ENCODE measurements around the gene SPAG4.

Gene SPAG4

DNA sequence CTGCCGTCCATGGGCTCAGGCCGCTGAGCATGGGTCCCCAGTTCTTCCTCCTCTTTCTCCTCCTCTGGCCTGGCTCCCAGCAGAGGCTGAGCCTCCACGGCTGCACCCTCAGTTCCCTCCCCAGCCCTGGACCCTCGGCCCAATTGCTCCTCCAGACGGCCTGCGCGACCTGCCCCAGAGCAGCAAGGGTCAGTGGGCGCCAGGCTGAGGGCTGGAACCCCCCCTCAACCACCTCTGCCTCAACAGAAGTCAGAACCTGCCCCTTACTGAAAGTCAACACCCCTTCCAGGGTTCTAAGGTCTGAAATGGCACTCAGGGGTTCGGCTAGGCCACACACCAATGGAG is 15.9 kb upstream of the SPAG4 start:
- no peak for DNase-seq

DNA sequence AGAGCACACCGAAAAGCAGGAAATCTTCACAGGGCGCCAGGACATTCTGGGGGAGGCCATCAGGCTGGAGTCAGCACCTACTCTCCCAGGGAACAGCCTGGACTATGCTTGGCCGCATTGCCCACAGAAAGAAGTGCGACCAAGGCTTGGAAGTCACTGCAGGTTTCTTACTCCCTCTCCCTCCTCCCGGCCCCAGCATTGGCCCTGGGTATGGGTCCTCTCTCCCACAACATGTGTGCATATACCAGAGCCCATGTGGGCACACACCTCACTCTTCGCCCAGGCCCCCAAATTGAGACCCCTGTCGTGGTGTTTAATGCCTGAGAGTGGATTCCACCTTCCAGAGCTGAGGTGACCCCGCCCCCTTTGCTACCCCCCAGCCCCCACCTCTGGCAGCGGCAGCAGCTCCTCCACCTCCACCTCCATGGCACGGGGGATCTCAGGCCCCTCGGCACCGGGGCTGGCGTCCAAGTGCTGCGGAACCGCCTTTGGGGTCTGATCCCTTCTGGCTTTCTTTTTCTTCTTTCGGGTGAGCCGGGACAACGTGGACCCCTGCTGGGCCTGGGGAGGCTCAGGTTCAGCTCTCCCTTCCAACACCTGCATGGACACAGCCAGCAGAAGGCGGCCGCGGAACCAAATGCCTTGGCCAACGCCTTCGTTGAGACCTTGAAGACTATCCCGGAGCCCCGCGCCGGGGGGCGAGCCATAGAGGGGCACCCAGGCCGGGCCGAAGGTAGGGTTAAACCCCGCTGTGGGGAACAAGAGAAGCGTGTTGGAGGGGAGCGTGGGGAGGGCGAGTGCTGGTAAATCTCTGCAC is 15.2 kb upstream of the SPAG4 start:
- no peak for DNase-seq

DNA sequence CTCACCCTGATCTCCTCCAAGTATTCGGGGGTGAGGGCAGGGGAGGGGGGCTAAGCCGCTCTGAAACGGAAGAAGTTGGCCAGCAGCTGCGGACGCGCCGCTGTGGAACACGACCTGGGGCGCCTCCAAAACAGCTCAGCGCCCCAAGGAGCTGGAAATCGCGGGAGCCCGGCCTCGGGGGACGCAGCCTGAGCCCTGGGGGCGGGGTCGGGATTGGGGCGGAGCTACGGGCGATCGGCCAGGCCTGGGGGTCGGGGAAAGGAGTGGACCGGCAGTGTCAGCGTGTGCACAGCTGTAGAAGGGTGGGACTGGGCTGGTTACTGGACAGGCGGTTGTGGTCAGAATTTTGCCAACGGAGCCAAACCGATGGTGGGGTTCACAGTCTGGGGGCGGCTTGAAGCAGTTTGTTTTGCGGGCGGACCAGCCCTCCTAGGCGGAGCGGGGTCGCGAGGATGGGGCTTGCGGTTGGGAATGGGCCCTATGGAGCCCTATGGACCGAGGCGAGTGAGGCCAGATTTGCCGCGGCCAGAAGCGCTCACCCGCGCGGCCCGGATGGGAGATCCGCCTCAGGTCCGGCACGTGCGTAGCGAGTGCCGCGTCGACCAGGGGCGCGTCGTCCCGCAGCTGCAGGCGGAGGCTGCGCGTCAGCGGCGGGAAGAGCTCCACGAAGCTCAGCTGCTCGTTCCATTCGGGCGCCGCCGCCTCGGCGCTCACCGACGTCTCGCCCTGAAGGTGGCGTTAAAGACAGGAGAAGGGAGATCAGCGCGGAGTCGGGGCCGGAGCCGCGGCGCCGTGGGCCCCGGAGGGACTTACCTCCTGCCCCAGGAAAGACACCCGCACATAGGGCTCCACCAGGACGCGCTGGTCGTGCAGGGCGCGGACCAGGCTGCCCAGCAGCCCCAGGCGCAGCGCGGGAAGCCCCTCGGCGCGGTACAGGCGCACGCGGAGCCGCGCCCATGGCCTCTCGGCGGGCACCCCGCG is 14.3 kb upstream of the SPAG4 start:
- DNase-seq = peak in 33 of 56 donors; percentile 5 to 70 (median 29)

DNA sequence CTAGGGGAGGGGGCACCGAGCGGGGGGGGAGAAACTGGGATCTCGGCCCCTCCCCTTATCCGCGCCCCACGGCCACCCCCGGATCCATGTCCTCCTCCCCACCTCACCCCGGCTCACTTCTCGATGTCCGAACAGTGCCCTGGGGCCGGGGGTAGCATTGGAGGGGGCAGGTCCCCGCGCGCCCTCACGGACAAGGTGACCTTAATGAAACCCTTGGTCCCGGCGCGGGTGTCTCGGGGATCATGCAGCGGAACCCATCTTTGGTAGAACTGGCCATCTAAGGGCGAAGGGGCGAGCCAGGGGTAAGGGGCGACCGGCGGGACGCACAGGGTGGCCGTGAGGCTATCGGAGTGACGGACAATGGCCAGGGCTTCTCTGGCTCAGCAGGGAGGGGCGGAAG is 13.6 kb upstream of the SPAG4 start:
- no peak for DNase-seq

DNA sequence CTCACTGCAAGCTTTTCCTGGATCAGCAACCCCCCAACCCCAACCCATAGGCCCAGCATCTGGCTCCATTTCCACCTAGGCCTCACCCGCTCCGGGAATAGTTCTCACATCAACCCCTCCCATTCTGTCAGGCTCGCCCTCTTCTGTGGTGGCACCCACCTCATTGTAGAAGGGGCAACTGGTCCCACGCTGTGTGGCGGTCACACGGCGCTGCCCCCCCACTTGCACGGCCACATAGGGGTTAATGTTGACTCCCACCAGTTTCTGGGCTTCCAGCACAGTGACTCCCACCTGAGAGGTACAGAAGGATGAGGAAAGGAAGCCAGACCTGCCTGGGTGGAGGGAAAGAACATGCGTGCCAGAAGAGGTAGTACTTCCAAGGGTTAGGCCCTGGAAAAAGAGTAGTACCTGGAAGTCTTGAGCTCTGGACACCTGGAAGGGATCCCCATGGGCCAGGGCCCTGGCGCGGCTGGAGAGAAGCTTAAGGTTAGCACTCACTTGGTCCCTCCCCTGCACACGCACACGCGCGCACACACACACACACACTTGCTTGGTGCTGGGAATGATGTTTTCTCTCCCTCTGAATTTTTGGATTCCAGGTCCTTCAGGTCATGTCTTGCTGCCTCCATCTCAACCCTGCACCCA is 12.7 kb upstream of the SPAG4 start:
- DNase-seq = no peak

DNA sequence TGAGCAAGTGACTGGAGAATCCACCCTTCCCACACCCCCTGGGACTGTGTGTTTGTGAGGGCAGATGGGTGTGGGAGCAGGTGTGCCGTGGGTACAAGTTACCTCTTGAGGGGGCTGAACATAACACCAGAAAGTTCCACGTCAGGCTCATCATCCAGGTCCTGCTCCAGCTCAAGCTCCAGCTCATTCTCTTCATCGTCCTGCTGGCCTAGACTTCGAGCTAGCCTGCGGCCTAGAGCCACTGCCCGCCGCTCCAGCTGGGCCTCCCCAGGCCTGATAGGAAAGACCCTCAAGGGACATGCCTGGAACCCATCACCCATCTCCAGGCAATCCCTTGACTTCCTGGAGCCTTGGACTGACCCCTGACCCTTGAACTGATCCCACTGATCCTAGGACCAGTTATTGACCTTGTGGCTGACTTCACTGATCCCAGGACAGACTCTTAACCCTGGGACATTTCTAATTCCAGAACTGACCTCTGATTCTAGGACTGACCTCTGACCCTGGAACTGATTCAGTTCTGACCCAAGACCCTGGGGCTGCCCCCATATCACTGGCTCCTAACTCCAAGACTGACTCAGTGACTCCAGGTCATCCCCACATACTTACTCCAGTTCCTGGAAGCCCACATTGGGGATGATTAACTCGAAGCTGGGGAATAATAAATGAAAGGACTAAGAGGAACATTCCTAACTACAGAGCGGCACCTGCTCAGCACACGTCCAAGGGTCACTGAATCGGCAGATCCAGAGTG is 11.8 kb upstream of the SPAG4 start:
- DNase-seq = no peak

DNA sequence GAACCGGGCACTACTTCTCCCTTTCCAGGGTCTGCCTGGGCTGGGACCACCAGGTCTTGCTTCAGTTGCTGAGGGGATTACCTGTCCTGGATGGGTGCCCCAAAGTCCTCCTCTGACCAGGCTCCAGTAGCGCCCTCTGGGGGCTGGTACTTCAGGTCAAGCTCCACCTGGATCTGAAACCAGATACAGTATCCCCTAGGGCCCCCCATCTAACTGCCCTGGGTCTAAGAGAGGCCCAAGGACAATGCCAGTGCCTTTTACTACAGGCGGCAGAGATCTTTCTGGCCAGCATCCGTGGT is 11.2 kb upstream of the SPAG4 start:
- DNase-seq = no peak

DNA sequence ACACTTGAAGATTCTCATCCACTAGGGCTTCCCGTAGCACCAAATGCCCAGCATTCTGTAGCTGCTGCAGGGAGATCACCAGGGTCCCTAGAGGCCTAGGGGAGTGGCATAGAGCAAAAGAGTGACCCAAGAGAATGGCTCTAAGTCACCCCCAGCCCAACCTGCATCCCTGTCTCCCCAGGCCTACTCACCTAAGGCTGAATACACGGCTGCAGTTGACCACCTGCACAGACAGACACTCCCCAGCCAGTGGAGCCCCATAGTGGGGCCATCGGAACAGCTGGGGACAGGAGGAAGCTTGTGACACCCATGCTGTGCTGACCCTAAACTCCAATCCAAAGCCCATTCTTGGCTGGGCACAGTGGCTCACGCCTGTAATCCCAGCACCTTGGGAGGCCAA is 9.5 kb upstream of the SPAG4 start:
- DNase-seq = no peak

DNA sequence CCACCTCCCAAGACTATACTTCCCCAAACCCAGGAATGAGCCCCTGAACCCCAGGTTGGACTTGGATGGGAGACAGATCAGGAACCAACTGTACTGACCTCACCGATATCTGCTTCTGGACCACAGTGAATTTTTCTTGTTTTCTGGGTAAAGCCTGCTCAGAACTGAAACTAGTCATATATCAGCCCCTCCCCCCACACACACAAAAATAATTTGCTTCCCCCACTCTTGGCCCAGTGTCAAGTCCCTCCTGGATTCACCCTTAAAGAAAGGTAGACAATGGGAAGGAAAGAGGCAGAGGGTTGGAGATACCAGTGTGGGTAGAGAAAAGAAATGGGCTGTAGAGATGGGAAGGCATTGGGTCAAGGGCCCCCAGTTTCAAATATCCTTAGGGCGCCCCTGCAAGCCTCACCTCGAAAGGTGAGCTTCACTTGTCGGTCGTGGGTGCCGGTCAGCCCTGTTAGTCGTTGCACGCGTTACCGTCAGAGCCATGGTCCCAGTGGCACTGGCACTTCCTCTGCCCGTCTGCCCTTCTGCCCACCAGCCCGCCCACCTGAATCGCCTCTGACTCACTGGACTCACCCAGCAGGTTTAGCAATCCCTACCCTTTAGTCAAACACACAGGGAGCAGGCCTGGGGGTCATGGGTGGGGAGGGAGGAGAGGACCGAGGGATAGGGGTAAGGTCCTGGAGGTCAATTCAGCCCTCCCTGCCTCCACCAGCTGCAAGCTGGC is 8.5 kb upstream of the SPAG4 start:
- DNase-seq = no peak

DNA sequence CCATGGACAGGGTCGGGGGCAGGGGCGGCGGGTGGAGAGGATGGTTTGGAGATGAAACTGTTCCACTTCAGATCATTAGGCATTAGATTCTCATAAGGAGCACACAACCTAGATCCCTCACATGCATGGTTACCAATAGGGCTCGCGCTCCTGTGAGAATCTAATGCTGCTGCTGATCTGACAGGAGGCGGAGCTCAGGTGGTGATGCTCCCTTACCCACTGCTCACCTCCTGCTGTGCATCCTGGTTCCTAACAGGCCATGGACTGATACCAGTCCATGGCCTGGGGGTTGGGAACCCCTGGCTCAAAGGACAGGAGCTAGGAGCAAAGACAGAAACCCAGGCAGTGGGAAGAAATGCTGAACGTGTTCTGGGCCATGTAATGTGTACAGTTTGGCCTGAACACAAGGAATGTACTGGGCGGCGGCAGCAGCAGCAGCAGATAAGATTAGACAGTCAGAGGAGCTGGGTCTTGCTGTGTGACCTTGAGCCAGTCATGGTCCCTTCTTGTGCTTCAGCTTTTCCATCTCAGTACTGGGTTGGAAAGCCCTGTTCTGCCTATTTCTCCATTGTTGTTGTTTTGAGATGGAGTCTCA is 4.7 kb upstream of the SPAG4 start:
- DNase-seq = no peak

DNA sequence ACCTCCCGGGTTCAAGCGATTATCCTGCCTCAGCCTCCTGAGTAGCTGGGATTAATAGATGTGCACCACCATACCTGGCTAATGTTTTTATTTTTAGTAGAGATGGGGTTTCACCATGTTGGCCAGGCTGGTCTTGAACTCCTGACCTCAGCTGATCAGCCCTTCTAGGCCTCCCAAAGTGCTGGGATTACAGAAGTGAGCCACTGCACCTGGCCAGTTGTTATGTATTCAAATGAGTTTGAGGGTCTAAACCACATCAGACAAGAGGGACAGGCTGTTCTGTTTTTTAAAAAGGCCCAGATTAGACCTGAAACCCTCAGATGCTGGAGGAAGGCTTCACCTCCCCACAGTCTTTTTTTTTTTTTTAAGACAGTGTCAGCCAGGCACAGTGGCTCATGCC is 4.1 kb upstream of the SPAG4 start:
- DNase-seq = no peak

DNA sequence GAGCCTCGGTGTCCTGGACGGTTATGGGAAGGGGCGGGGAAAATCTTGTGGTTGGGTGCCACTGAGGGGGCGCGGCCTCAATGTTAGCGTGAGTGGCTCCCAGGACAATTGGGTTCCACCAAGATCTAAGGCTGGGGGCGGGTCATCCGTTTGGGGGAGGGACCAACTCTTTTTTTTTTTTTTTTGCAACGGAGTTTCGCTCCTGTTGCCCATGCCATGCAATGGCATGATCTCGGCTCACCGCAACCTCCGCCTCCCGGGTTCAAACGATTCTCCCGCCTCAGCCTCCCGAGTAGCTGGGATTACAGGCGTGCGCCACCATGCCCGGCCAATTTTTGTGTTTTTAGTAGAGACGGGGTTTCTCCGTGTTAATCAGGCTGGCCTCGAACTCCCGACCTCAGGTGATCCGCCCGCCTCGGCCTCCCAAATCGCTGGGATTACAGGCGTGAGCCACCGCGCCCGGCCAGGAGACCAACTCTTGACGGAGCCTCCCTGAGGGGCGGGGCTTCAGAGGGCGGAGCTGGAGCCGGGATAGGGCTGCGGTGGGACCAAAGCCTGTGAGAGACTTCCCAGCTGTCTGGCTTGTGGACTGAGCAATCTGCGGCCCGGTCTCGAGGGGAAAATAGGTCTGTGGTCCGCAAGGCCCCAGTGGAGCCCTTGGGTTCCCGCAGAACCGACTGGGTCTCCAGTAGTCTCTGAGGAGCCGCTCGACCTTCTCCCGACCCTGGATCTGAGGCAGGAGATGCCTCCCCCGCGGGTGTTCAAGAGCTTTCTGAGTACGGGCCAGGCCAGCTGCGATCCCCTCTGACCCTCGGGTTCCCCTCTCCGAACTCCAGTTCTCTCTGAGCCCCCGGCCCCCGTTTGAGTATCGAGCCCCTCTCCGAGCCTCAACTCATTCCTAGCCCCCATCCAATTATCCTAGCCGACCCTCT is 1.1 kb downstream of the SPAG4 start:
- peak in 34 of 56 donors; percentile 5 to 70 (median 27) for DNase-seq

DNA sequence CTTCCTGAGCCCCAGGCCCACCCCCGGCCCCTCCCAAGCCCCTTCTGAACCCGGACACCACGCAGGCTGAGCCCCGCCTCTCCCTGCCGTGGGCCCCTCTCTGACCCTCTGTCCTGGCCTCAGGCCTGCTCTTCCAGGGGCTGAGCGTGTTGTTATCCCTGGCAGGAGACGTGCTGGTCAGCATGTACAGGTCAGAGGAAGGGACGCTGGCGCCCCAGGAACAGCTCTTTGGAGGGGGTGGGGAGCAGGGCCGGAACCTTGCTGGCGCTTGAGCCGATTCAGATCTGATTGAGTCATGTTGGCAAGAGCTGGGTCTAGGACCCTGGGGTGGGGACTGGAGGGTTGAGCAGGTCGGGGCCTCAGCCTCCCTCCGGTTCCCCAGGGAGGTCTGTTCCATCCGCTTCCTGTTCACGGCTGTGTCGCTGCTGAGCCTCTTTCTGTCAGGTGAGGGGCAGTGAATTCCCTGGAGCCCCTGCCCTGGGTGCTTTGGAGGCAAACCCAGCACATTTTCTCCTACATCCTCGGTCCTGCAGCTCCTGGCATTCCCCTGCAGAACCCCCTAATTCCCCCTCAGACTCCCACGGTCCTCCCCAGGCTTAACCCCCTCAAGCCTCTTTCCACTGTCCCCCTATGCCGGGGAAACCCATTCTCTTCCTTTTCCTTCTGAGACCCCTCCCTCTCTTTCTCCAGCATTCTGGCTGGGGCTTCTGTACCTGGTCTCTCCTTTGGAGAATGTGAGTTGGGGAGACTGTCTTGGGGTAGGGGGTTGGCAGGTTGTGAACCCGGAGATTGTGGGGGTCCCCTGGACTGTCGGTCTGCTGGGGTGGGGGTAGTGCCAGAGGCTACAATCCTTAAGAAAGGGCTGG is 2.0 kb downstream of the SPAG4 start:
- DNase-seq = peak in 11 of 56 donors; percentile 5 to 43 (median 10)

DNA sequence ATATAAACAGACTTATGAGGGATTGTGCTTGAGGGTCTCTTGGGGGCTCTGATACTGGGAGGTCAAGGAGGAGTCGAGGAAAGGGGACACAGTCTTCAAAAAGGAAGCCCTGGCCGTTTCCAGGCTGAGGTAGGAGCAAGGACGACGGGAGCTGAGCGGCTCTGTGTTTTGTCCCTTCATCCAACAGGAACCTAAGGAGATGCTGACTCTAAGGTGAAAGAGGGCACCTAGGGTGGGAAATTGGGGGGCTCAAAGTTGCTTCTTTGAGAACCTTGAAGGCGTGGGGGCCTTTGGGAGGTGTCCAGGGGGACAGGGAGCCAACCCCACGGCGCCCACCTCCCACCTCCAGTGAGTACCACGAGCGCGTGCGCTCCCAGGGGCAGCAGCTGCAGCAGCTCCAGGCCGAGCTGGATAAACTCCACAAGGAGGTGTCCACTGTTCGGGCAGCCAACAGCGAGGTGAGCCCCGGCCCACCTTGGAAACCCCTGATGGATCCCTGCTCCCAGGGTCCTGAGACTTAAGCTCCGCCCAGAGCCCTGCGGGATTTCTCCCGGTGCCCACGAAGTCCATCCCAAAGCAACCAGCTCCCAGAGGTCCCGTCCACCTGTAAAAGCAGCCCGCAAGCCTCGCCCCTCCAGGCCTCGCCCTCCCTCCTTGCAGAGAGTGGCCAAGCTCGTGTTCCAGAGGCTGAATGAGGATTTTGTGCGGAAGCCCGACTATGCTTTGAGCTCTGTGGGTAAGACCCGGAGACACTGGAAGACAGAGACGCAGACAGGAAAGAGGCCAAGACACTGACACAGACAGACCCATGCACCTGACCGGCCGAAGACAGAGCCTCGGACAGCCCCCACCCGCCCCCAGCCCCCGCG is 2.9 kb downstream of the SPAG4 start:
- peak in 6 of 56 donors; percentile 30 to 57 (median 46) for DNase-seq

DNA sequence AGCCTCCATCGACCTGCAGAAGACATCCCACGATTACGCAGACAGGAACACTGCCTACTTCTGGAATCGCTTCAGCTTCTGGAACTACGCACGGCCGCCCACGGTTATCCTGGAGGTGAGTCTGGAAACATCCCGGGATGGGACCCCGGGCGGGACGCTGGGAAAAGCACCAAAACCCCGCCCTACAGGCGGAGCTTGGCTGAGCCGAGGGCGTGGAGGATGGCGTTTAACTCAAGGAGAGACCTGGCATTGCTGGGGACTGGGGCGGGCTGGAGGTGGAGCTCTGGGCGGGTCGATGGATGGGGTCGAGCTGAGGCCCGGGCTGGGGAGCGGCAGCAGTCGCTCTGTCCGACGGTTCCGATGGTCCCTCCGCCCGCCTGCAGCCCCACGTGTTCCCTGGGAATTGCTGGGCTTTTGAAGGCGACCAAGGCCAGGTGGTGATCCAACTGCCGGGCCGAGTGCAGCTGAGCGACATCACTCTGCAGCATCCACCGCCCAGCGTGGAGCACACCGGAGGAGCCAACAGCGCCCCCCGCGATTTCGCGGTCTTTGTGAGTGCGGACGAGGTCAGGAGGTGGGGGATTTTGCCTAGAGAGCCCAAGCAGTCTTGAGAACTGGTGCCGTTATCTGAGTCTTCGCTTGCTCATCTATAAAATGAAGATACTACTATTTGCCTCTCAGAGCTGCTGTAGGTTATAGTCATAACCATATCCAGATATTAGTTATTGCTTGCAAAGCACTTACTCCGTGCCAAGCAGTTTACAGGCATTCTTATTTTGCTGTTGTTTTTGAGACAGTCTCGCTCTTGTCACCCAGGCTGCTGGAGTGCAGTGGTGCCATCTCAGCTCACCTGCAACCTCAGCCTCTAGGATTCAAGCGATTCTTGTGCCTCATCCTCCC is 3.8 kb downstream of the SPAG4 start:
- DNase-seq = peak in 48 of 56 donors; percentile 7 to 85 (median 56)

Measured in nucleus accumbens (tissue), 56 donors.